Gastrocnemius medialis (tissue), 4 donors: ENCODE measurements around the gene NQO2. TPM values are rescaled to one million over a fixed set of nuclear protein-coding genes. Genes with fewer than 3 reads are reported as not detected.

Experiments
- ATAC-seq, 2 donors: fragments of 150-250 bp; one replicate each; pipeline ENCODE4 v1.9.1; 2016
- DNase-seq, 2 donors: peaks; one replicate each; pipeline ENCODE4 v3.0.0-alpha.2; 2019
- H3K27ac ChIP-seq, 4 donors: fragments of 200-600 bp; sonication (generic); 1 replicate in 1 of 4; 2 replicates in 3 of 4; pipeline ENCODE4 v1.5.1; 2016 to 2018; ENCODE audit warnings: mild to moderate bottlenecking in 2 of 4, moderate library complexity in 1 of 4
- H3K27me3 ChIP-seq, 3 donors: fragments of 200-600 bp; sonication (generic) in 2 of 3; 1 replicate in 1 of 3; 2 replicates in 2 of 3; pipeline versions ENCODE4 v1.5.1 to v1.6.0; 2016 to 2019; ENCODE audit warnings: mild to moderate bottlenecking in 1 of 3, moderate library complexity in 1 of 3
- H3K36me3 ChIP-seq, 2 donors: fragments of 200-600 bp; sonication (generic) in 1 of 2; one replicate each; pipeline ENCODE4 v1.5.1; 2017 to 2018
- H3K4me1 ChIP-seq, 2 donors: fragments of 200-600 bp; sonication (generic) in 1 of 2; one replicate each; pipeline ENCODE4 v1.5.1; 2016 to 2017; ENCODE audit warnings: mild to moderate bottlenecking in 2 of 2
- H3K4me3 ChIP-seq, 4 donors: fragments of 200-600 bp; sonication (generic) in 3 of 4; 1 replicate in 1 of 4; 2 replicates in 3 of 4; pipeline ENCODE4 v1.5.1; 2016 to 2019; ENCODE audit warnings: mild to moderate bottlenecking in 2 of 4
- H3K9me3 ChIP-seq, 3 donors: fragments of 200-600 bp; sonication (generic) in 2 of 3; 1 replicate in 1 of 3; 2 replicates in 2 of 3; pipeline ENCODE4 v1.5.1; 2016 to 2019
- CTCF ChIP-seq, 5 experiments: fragments of 450-650 bp in 3 of 5; fragments of 200-600 bp in 2 of 5; sonication (generic) in 2 of 5; IDR thresholded peaks in 4 of 5; conservative IDR thresholded peaks in 1 of 5; 1 replicate in 4 of 5; 2 replicates in 1 of 5; pipeline ENCODE4 v1.5.1; 2016 to 2019; ENCODE audit warnings: antibody characterized with exemption in 5 of 5, mild to moderate bottlenecking in 3 of 5, moderate library complexity in 3 of 5
- POLR2A ChIP-seq, 2 donors: fragments of 450-650 bp; IDR thresholded peaks; one replicate each; pipeline ENCODE4 v1.6.1; 2017; ENCODE audit warnings: antibody characterized with exemption in 2 of 2, mild to moderate bottlenecking in 2 of 2, moderate library complexity in 2 of 2
- in situ Hi-C, 4 donors: fragments of 200-750 bp; cut with MboI; loops; one replicate each; pipeline versions ENCODE4 v1.15.0 to v1.8.0; 2017; ENCODE audit warnings: low sequenced_read_pairs in 4 of 4
- intact Hi-C: fragments of 100-400 bp; cut with DNase I; formaldehyde crosslinking; loops from one replicate; pipeline ENCODE4 v1.15.1; 2023; ENCODE audit warnings: low total_unique reads
- total RNA-seq, 4 donors: library from RNA; depleted of rRNA; stranded (reverse); fragments of >200 nt; gene quantifications; one replicate each; pipeline versions ENCODE4 v1.1.0 to v1.2.3, GENCODE V29; 2016

NQO2 gene
- total RNA-seq, 4 donors from 2014 or later = 46.7 to 94.5 (median 60.3) TPM

DNA sequence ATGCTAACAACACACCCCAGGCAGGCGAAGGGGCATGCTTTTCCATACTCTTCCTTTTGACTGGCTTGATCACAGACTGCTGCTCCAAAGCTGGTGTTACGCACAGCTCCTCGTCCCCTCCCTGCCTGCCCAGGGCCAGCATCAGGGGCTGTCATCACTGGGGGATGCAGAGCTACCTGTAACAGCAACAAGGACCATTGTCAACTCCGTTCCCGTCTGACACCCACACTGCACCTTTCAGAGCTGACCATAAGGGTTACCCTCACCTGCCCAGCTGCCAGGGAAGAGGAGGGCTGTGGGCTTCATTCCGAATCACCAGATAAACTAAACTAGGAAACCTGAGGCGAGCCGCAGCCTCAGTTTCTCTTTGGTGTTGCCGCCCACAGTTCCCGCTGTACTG lies 15.4 kb downstream of the NQO2 start:
- TF ChIP-seq CTCF (IDR thresholded peaks at IDR 0.05 in 4 of 5, conservative IDR thresholded peaks at IDR 0.05 in 1 of 5) = no peak
- no peak for TF ChIP-seq POLR2A (IDR thresholded peaks at IDR 0.05)
- Histone ChIP-seq H3K27me3 (no peaks in the 10 kb centered on the region), H3K9me3 (no peaks in the 10 kb centered on the region), H3K4me1 (peaks cover 0 to 13% of the 10 kb centered on the region in 2 donors), H3K4me3 (no peak overlapping the region), H3K27ac (no peak overlapping the region), H3K36me3 (peaks cover 0 to 89% of the 10 kb centered on the region in 2 donors)
- no peak for ATAC-seq
- in situ Hi-C loops (no loop called here), intact Hi-C loops (no loop called here)
- no peak for DNase-seq

- Histone ChIP-seq H3K36me3 (peaks cover 0 to 84% of the 10 kb centered on the region in 2 donors), H3K9me3 (no peaks in the 10 kb centered on the region), H3K4me3 (no peak overlapping the region), H3K27ac (peak overlapping the region in 1 of 4 donors; percentile 45), H3K27me3 (no peaks in the 10 kb centered on the region), H3K4me1 (peaks cover 3 to 25% of the 10 kb centered on the region in 2 donors)
- intact Hi-C loops = no loop called here
- in situ Hi-C loops = no loop called here
- no peak for DNase-seq
- TF ChIP-seq POLR2A (IDR thresholded peaks at IDR 0.05) (no peak), CTCF (IDR thresholded peaks at IDR 0.05 in 4 of 5, conservative IDR thresholded peaks at IDR 0.05 in 1 of 5) (no peak)
- ATAC-seq = no peak
Observed at GRCh38 chr6:3016473-3017280, 17.0 kb downstream of the NQO2 start.

DNA sequence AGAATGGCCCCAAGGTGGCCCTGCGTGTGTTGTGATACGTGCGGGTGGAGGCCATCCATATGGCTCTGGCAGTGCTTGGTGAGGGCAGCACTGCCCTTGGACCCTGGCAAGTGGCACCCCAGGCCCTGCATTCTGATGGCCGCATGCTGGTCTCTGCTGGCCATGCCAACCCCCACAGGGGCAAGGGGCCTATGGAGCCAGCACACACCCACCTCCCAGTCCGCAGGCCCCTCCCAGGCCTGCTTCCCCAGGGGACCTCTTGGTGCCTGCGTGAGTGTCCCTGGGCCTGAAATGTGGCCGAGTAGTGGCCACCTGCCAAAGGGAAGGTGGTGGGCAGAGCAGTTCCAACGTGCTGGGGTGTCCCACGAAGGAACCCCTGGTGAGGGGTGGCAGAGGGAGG lies 17.6 kb downstream of the NQO2 start:
- no peaks in the 10 kb centered on the region for H3K27me3 ChIP-seq
- peaks cover 7 to 31% of the 10 kb centered on the region in 2 donors for H3K4me1 ChIP-seq
- intact Hi-C loops (no loop called here), in situ Hi-C loops (no loop called here)
- peak overlapping the region in 3 of 4 donors; percentile 35 to 45 (median 38) for H3K27ac ChIP-seq
- ATAC-seq = no peak
- no peaks in the 10 kb centered on the region for H3K9me3 ChIP-seq
- DNase-seq = no peak
- H3K36me3 ChIP-seq = peaks cover 0 to 77% of the 10 kb centered on the region in 2 donors
- TF ChIP-seq POLR2A (IDR thresholded peaks at IDR 0.05) = no peak
- TF ChIP-seq CTCF (IDR thresholded peaks at IDR 0.05 in 4 of 5, conservative IDR thresholded peaks at IDR 0.05 in 1 of 5) = no peak
- no peak overlapping the region for H3K4me3 ChIP-seq

- no peak for DNase-seq
- H3K9me3 ChIP-seq = no peaks in the 10 kb centered on the region
- peaks cover 16 to 33% of the 10 kb centered on the region in 2 donors for H3K4me1 ChIP-seq
- no peak overlapping the region for H3K4me3 ChIP-seq
- in situ Hi-C loops = no loop called here
- TF ChIP-seq POLR2A (IDR thresholded peaks at IDR 0.05) (no peak), CTCF (IDR thresholded peaks at IDR 0.05 in 4 of 5, conservative IDR thresholded peaks at IDR 0.05 in 1 of 5) (no peak)
- H3K36me3 ChIP-seq = peaks cover 0 to 62% of the 10 kb centered on the region in 2 donors
- intact Hi-C loops = no loop called here
- no peak for ATAC-seq
- peak overlapping the region; percentile 51 to 78 (median 57) for H3K27ac ChIP-seq
- H3K27me3 ChIP-seq = no peaks in the 10 kb centered on the region
Observed at GRCh38 chr6:3019065-3019464, 19.4 kb downstream of the NQO2 start.
